Ishikawa (cell line): Measurements from ENCODE around the gene MTSS2.

ENCODE experiments used
- CEBPB ChIP-seq: IDR thresholded peaks from 2 replicates; pipeline ENCODE4 v1.6.1; 2012
- CREB1 ChIP-seq: IDR thresholded peaks from 2 replicates; pipeline ENCODE4 v1.6.1; 2012; ENCODE audit warnings: low read depth
- EGR1 ChIP-seq: IDR thresholded peaks from 2 replicates; pipeline ENCODE4 v1.6.1; 2012
- EP300 ChIP-seq: IDR thresholded peaks from 2 replicates; pipeline ENCODE4 v1.6.1; 2012; ENCODE audit warnings: borderline replicate concordance
- FOXM1 ChIP-seq: IDR thresholded peaks from 2 replicates; pipeline ENCODE4 v1.6.1; 2012; ENCODE audit warnings: low read depth, borderline replicate concordance
- MAX ChIP-seq: IDR thresholded peaks from 2 replicates; pipeline ENCODE4 v1.6.1; 2012
- NFIC ChIP-seq: IDR thresholded peaks from 2 replicates; pipeline ENCODE4 v1.6.1; 2012
- RAD21 ChIP-seq: IDR thresholded peaks from 2 replicates; pipeline ENCODE4 v1.6.1; 2012; ENCODE audit warnings: low read depth
- REST ChIP-seq: IDR thresholded peaks from 2 replicates; pipeline ENCODE4 v1.6.1; 2012; ENCODE audit warnings: low read depth, mild to moderate bottlenecking
- TAF1 ChIP-seq: IDR thresholded peaks from 2 replicates; pipeline ENCODE4 v1.6.1; 2012; ENCODE audit warnings: low read depth, mild to moderate bottlenecking
- TCF12 ChIP-seq: IDR thresholded peaks from 2 replicates; pipeline ENCODE4 v1.6.1; 2012; ENCODE audit warnings: low read depth
- TEAD4 ChIP-seq: IDR thresholded peaks from 2 replicates; pipeline ENCODE4 v1.6.1; 2012
- USF1 ChIP-seq: IDR thresholded peaks from 2 replicates; pipeline ENCODE4 v1.6.1; 2012
- YY1 ChIP-seq: IDR thresholded peaks from 2 replicates; pipeline ENCODE4 v1.6.1; 2012; ENCODE audit warnings: low read depth
- ZBTB7A ChIP-seq: IDR thresholded peaks from 2 replicates; pipeline ENCODE4 v1.6.1; 2012; ENCODE audit warnings: low read depth

Gene MTSS2

GRCh38 chr16:70725024-70725911 is 39.4 kb upstream of the MTSS2 start:
- TF ChIP-seq YY1 (no peak), CREB1 (no peak)

- TF ChIP-seq NFIC = no peak
- no peak for TF ChIP-seq REST
- no peak for TF ChIP-seq TCF12
- TF ChIP-seq EP300 = no peak
- TF ChIP-seq TEAD4 = no peak
- TF ChIP-seq MAX = no peak
- no peak for TF ChIP-seq EGR1
- TF ChIP-seq RAD21 = no peak
- TF ChIP-seq USF1 = no peak
- TF ChIP-seq ZBTB7A = no peak
- no peak for TF ChIP-seq CREB1
- no peak for TF ChIP-seq FOXM1
- no peak for TF ChIP-seq CEBPB
- no peak for TF ChIP-seq TAF1
- no peak for TF ChIP-seq YY1
These were observed 38.5 kb upstream of the MTSS2 start for GRCh38 chr16:70724146-70725023.

GRCh38 chr16:70723740-70724145 is 37.9 kb upstream of the MTSS2 start:
- TF ChIP-seq REST (no peak), MAX (no peak), TAF1 (no peak), CREB1 (no peak), EGR1 (no peak), YY1 (no peak), ZBTB7A (no peak), USF1 (no peak)

- TF ChIP-seq EP300 = no peak
- TF ChIP-seq RAD21 = no peak
- no peak for TF ChIP-seq CEBPB
- TF ChIP-seq MAX = no peak
- no peak for TF ChIP-seq REST
- TF ChIP-seq YY1 = no peak
- TF ChIP-seq TEAD4 = no peak
- TF ChIP-seq EGR1 = no peak
- TF ChIP-seq FOXM1 = no peak
- TF ChIP-seq USF1 = no peak
- no peak for TF ChIP-seq TAF1
- TF ChIP-seq CREB1 = no peak
- TF ChIP-seq TCF12 = no peak
- TF ChIP-seq ZBTB7A = no peak
- TF ChIP-seq NFIC = no peak
These were observed 35.5 kb upstream of the MTSS2 start for GRCh38 chr16:70721202-70721963.
